HG02571 (cell line): ENCODE data around the gene IMMT.
"Not testable (repeated sequence)": the region's sequence is repeated elsewhere in the genome, so short reads cannot be mapped to it uniquely, and the experiment has no call there.

ENCODE experiments used
- ATAC-seq: cut with Tn5 transposase; IDR thresholded peaks from one replicate; pipeline ENCODE4 v1.9.1; 2021; ENCODE audit warnings: mild to moderate bottlenecking, moderate library complexity; ENCODE audit not compliant: unreplicated experiment

IMMT gene

GRCh38 chr2:86202336-86202692 is 7.1 kb upstream of the IMMT start:
- ATAC-seq = no peak

GRCh38 chr2:86201671-86202335 is 6.5 kb upstream of the IMMT start:
- no peak for ATAC-seq

GRCh38 chr2:86200564-86200963 is 5.3 kb upstream of the IMMT start:
- ATAC-seq = not testable (repeated sequence)

GRCh38 chr2:86199834-86200177 is 4.5 kb upstream of the IMMT start:
- no peak for ATAC-seq

GRCh38 chr2:86195808-86196387 is 636 bp upstream of the IMMT start:
- ATAC-seq = no peak

- ATAC-seq = no peak
Observed at GRCh38 chr2:86194751-86195054, 559 bp downstream of the IMMT start.

- ATAC-seq = no peak
Observed at GRCh38 chr2:86193901-86194567, 1.2 kb downstream of the IMMT start.

GRCh38 chr2:86189782-86190416 is 5.4 kb downstream of the IMMT start:
- no peak for ATAC-seq

GRCh38 chr2:86186431-86186830 is 8.8 kb downstream of the IMMT start:
- no peak for ATAC-seq

- no peak for ATAC-seq
Observed at GRCh38 chr2:86185517-86186212, 9.6 kb downstream of the IMMT start.

GRCh38 chr2:86176597-86176996 is 18.7 kb downstream of the IMMT start:
- ATAC-seq = no peak

- no peak for ATAC-seq
Observed at GRCh38 chr2:86175828-86176227, 19.4 kb downstream of the IMMT start.

GRCh38 chr2:86174445-86174844 is 20.8 kb downstream of the IMMT start:
- ATAC-seq = no peak

GRCh38 chr2:86172610-86173009 is 22.7 kb downstream of the IMMT start:
- no peak for ATAC-seq

- no peak for ATAC-seq
Observed at GRCh38 chr2:86171295-86171694, 24.0 kb downstream of the IMMT start.

GRCh38 chr2:86170449-86170848 is 24.8 kb downstream of the IMMT start:
- ATAC-seq = no peak

- no peak for ATAC-seq
Observed at GRCh38 chr2:86160156-86160952, 34.9 kb downstream of the IMMT start.

GRCh38 chr2:86158286-86158685 is 37.0 kb downstream of the IMMT start:
- no peak for ATAC-seq

GRCh38 chr2:86157009-86157556 is 38.2 kb downstream of the IMMT start:
- no peak for ATAC-seq

- ATAC-seq = no peak
Observed at GRCh38 chr2:86150502-86150901, 44.8 kb downstream of the IMMT start.

- no peak for ATAC-seq
Observed at GRCh38 chr2:86147793-86148192, 47.5 kb downstream of the IMMT start.
